HepG2 (cell line): ENCODE measurements around the gene RNH1.

Source experiments
- ATF7 ChIP-seq, 2 experiments: fragments of 450-650 bp in 1 of 2; sonication (generic) in 1 of 2; formaldehyde crosslinking in 1 of 2; IDR thresholded peaks; 2 replicates each; pipeline versions ENCODE4 v1.4.0 to v1.6.1; 2016 to 2020; ENCODE audit warnings: antibody characterized with exemption in 1 of 2, mild to moderate bottlenecking in 1 of 2, missing genetic modification reagents in 1 of 2
- CBX1 ChIP-seq: IDR thresholded peaks from one replicate; pipeline ENCODE4 v1.6.1; 2016; ENCODE audit warnings: antibody characterized with exemption, low read depth
- CTCF ChIP-seq: sonication (generic); formaldehyde crosslinking; IDR thresholded peaks from 2 replicates; pipeline ENCODE4 v1.5.0; 2020; ENCODE audit warnings: mild to moderate bottlenecking, missing genetic modification reagents, moderate library complexity
- FOXK2 ChIP-seq: fragments of 450-650 bp; IDR thresholded peaks from 2 replicates; pipeline ENCODE4 v1.6.1; 2016
- HCFC1 ChIP-seq: fragments of 150-350 bp; IDR thresholded peaks from 2 replicates; pipeline ENCODE4 v1.6.1; 2014; ENCODE audit warnings: low read depth, low read length
- NFIC ChIP-seq: IDR thresholded peaks from 2 replicates; pipeline ENCODE4 v1.6.1; 2012; ENCODE audit warnings: mild to moderate bottlenecking, low read length, inconsistent platforms
- RAD21 ChIP-seq: fragments of 450-650 bp; formaldehyde crosslinking; IDR thresholded peaks from 2 replicates; pipeline ENCODE4 v1.5.0; 2020; ENCODE audit warnings: mild to moderate bottlenecking
- ZBTB26 ChIP-seq: IDR thresholded peaks from 2 replicates; pipeline ENCODE4 v1.6.1; 2016; ENCODE audit warnings: missing compliant biosample characterization, missing genetic modification reagents, borderline replicate concordance
- ZKSCAN5 ChIP-seq: sonication (generic); formaldehyde crosslinking; IDR thresholded peaks from 2 replicates; pipeline ENCODE4 v1.5.1; 2020; ENCODE audit warnings: mild to moderate bottlenecking, missing genetic modification reagents
- TF ChIP-seq, protein P1 (sequence below): sonication (generic); formaldehyde crosslinking; IDR thresholded peaks from 2 replicates; pipeline ENCODE4 v1.8.1; 2023; ENCODE audit warnings: mild to moderate bottlenecking, moderate library complexity, missing genetic modification reagents
- TF ChIP-seq, protein P2 (sequence below): sonication (generic); formaldehyde crosslinking; IDR thresholded peaks from 2 replicates; pipeline ENCODE4 v1.8.1; 2023; ENCODE audit warnings: mild to moderate bottlenecking, missing genetic modification reagents, borderline replicate concordance

DNA sequence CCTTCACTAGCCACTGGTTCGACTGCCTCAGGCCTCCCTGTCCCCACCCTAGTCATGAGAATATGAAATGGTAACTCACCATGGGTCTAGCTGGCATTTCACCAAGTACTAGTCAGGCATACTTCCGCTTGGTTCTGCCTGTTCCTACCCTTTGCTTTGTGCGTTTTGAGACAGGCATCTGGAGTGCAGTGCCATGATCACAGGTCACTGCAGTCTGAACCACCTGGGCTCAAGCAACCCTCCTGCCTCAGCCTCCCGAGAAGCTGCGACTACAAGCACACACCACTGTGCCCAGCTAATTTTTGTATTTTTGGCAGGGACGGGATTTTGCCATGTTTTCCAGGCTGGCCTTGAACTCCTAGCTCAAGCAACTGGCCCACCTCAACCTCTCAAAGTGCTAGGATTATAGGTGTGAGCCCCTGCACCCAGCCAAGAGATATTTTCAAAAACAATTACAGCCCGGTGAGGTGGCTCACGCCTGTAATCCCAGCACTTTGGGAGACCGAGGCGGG lies 14.2 kb upstream of the RNH1 start:
- TF ChIP-seq CBX1 (no peak), NFIC (no peak), HCFC1 (no peak), RAD21 (CRISPR knock-in tag) (no peak), CTCF (CRISPR knock-in tag) (no peak), ATF7 (IDR thresholded peaks at IDR 0.05) (no peak), ATF7 (CRISPR knock-in tag; IDR thresholded peaks at IDR 0.05) (no peak), FOXK2 (no peak), ZKSCAN5 (CRISPR knock-in tag) (no peak), ZBTB26 (no peak)
- TF ChIP-seq, protein P1, sequence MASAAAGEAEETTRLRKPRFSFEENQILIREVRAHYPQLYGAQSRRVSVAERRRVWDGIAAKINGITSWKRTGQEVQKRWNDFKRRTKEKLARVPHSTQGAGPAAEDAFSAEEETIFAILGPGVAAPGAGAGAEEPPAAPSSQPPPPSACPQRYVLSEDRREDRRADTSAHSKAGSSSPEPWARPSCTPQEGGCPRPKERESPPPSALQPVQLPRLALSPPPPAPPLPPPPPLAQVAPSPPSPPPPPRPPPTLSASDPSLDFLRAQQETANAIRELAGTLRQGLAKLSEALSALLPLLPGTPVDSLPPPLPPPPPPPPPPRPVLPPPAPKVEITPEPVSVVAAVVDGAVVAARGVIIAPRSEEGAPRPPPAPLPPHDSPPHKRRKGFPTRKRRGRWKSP (CRISPR knock-in tag): no peak
- TF ChIP-seq, protein P2, sequence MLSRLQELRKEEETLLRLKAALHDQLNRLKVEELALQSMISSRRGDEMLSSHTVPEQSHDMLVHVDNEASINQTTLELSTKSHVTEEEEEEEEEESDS (CRISPR knock-in tag): no peak
